Measurements from ENCODE around the gene TBC1D22A.
"Not testable (repeated sequence)": the region's sequence is repeated elsewhere in the genome, so short reads cannot be mapped to it uniquely, and the experiment has no call there.

Gene TBC1D22A

DNA sequence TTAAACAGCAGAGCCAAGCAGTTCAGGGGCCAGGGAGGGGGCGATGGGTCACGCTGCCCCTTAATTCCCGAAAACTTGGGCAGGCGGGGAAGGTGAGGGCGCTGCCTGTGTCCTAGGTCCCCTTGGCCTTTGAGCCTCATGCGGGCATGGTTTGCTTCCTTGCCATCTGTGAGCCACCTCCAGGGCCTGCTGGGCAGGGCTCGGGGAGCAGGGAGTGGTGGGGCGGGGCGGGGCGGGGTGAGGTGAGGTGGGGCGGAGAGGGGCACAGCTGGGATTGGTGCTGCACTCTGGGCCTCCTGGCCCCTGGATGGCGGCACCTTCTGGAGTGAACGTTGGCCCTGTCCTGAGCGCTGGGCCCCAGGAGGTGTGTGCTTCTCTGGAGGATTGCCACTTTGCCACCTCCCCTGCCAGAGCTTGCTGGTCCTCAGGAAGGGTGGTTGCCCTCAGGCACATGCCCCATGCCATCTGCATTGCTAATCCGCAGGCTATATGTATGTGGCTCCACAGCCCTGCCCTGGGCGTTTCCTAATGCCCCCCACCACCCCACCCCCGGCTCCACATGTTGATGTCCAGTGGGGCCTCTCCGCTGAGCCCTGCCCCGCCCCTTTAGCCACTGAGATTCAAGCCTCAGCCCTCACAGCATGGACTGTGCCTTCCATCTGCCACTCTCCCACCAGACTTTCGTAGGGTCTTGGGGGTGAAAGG, 352.5 kb downstream of the TBC1D22A start:
- no peak for ATAC-seq (ENCODE audit: low read depth)
- peaks cover 22% of the 10 kb centered on the region for H3K36me3 Mint-ChIP-seq
- no peaks in the 10 kb centered on the region for H3K9me3 Mint-ChIP-seq

DNA sequence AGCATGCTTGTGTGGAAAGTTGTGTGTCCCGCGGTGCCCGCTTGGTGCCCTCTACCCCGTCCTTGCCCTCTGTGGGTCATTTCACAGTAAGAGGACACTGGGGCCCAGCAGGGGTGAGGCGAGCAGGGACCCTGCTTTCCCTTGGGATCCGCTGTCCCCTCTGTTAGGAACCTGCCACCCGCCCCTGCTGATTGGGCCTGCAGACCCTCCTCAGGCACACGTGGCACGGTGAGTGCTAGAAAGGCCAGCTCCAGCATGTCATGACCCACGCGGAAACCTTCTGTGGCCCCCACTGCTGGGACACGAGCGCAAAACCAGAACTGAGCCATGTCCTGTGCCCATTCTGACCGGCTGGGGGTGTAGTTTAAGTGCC, 353.1 kb downstream of the TBC1D22A start:
- Mint-ChIP-seq H3K36me3 (peaks cover 20% of the 10 kb centered on the region), H3K4me3 (no peak overlapping the region), H3K4me1 (peaks cover 2% of the 10 kb centered on the region), H3K27me3 (no peaks in the 10 kb centered on the region), H3K9me3 (no peaks in the 10 kb centered on the region), H3K27ac (no peak overlapping the region)
- ATAC-seq (ENCODE audit: low read depth) (no peak), DNase-seq (ENCODE audit: low spot score in 2 of 2) (no peak)

More for the DNA sequence above, 352.5 kb downstream of the TBC1D22A start:
- Mint-ChIP-seq H3K4me3 (no peak overlapping the region), H3K27me3 (no peaks in the 10 kb centered on the region), H3K4me1 (peaks cover 2% of the 10 kb centered on the region), H3K27ac (no peak overlapping the region)
- DNase-seq (ENCODE audit: low spot score in 2 of 2): no peak

DNA sequence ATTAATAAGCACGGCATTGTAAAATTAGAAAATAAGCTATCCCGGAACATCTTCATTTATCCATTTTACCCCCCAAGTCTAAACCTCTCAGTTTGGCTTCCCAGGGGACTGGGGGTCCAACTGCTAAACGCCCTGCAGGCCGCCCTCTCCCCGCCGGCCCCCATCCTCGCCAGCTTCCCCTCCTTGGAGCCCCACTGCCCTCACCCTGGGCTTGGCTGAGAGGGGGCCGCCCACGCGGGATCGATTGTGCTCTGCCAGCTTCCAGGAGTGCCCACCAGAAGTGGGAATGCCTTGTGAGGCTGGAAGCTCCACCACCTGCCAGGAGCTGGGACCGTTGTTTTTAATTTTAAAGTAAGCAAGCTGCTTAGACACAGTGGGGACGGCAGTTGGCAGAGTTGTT, 353.5 kb downstream of the TBC1D22A start:
- Mint-ChIP-seq H3K27me3 (no peaks in the 10 kb centered on the region), H3K4me3 (no peak overlapping the region), H3K27ac (no peak overlapping the region), H3K4me1 (peaks cover 2% of the 10 kb centered on the region), H3K9me3 (no peaks in the 10 kb centered on the region), H3K36me3 (peaks cover 20% of the 10 kb centered on the region)
- DNase-seq (ENCODE audit: low spot score in 2 of 2) (no peak), ATAC-seq (ENCODE audit: low read depth) (no peak)

DNA sequence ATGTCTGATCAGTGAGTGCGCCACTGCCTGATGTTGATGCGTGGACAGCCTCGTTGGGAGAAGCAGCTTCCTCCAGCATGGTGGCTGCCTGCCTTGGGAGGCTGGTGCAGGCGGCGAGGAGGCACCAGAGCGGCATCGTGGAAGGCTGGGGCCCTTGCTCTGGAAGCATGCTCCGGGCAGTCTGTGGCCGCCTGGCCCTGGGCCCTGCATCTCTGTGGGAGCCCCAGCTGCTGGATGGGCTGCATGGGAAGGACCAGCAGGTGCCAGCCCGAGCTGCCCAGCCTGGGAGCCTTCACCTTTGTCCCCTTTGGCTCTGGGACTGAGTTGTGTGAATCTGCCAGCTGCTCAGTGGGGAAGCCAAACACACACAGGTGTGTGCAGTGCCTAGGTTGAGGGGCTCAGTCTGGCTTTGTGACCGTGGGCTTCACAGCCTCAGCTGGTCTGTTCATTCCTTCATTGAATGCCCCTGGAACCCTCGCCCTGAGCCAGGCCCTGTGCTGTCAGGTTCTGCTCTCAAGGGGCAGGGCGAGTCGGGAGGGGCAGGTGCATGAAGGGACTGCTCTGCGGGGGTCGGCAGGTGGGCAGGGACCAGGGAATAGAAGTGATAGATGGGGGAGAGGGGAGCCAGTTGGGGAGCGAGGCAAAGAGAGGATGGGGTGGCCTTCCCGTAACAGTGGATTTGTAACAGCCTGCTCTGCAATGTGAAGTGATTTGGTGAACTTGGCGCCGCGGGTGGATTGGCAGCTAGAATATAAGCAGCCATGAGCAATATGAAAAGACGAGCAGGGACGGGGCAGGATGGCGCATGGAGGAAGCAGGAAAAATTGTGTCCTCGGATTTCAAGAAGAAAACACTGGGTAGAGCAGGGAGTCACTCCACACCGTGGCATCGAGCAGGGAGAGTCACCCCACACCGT, 354.2 kb downstream of the TBC1D22A start:
- peaks cover 2% of the 10 kb centered on the region for H3K4me1 Mint-ChIP-seq
- H3K27me3 Mint-ChIP-seq: no peaks in the 10 kb centered on the region
- no peak for ATAC-seq (ENCODE audit: low read depth)
- DNase-seq (ENCODE audit: low spot score in 2 of 2): no peak
- peaks cover 14% of the 10 kb centered on the region for H3K36me3 Mint-ChIP-seq
- no peaks in the 10 kb centered on the region for H3K9me3 Mint-ChIP-seq
- no peak overlapping the region for H3K27ac Mint-ChIP-seq
- H3K4me3 Mint-ChIP-seq: no peak overlapping the region

DNA sequence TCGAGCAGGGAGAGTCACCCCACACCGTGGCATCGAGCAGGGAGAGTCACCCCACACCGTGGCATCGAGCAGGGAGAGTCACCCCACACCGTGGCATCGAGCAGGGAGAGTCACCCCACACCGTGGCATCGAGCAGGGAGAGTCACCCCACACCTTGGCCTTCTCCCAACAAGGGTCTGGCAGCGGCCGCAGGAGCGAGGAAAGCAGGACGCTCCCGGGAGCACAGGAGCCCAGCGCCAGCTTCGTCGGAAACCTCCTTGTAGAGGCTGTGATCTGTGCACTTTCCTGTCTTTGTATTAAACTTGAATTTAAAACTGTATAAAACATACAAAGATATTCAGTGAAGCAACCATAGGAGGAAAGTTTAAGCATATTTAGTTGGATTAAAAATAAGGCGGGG, 355.0 kb downstream of the TBC1D22A start:
- not testable (repeated sequence) for H3K4me1 Mint-ChIP-seq; DNase-seq (ENCODE audit: low spot score in 2 of 2); H3K4me3 Mint-ChIP-seq; H3K9me3 Mint-ChIP-seq; ATAC-seq (ENCODE audit: low read depth); H3K27me3 Mint-ChIP-seq; H3K27ac Mint-ChIP-seq
- H3K36me3 Mint-ChIP-seq: peaks cover 14% of the 10 kb centered on the region

DNA sequence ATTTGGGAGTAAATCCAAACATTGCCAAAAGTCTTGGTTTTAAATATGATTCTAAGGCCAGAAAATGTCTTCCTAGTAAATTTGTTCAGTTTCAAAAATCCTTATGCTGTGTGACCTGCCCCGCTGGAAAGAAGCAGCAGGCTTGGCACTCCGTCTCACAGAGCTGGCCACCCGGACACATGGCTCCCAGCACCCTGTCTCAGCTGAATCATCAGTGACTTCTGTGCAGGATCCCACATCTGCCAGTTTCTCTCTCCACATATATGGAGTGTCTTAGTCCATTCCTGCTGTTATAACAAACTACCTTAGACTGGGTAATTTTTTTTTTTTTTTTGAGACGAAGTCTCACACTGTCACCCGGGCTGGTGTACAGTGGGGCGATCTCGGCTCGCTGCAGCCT, 356.7 kb downstream of the TBC1D22A start:
- Mint-ChIP-seq H3K27me3 (no peaks in the 10 kb centered on the region), H3K27ac (no peak overlapping the region), H3K9me3 (no peaks in the 10 kb centered on the region), H3K4me1 (peaks cover 2% of the 10 kb centered on the region), H3K36me3 (peaks cover 11% of the 10 kb centered on the region), H3K4me3 (no peak overlapping the region)
- no peak for DNase-seq (ENCODE audit: low spot score in 2 of 2)
- ATAC-seq (ENCODE audit: low read depth): no peak

DNA sequence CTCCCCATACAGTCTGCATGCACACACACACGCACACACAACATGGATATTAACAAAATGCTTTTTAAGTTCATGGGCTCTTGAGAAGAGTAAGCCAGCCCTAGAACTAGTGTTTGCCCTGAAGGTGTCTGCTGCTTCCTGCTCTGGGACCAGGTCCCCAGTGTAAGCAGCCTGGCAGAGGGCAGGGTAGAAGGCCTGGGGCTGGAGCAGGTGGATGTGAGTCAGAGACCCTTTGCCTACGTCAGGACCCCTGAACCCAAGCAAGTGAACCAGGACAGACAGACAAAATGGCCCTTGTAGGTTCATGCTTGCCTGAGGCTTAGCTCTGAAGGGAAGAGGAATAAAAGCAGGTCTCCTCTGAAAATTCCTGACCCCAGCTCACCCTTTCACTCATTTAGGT, 357.9 kb downstream of the TBC1D22A start:
- Mint-ChIP-seq H3K36me3 (peaks cover 9% of the 10 kb centered on the region), H3K27ac (no peak overlapping the region), H3K27me3 (no peaks in the 10 kb centered on the region), H3K4me3 (no peak overlapping the region), H3K4me1 (peaks cover 5% of the 10 kb centered on the region), H3K9me3 (no peaks in the 10 kb centered on the region)
- no peak for DNase-seq (ENCODE audit: low spot score in 2 of 2)
- ATAC-seq (ENCODE audit: low read depth): no peak

DNA sequence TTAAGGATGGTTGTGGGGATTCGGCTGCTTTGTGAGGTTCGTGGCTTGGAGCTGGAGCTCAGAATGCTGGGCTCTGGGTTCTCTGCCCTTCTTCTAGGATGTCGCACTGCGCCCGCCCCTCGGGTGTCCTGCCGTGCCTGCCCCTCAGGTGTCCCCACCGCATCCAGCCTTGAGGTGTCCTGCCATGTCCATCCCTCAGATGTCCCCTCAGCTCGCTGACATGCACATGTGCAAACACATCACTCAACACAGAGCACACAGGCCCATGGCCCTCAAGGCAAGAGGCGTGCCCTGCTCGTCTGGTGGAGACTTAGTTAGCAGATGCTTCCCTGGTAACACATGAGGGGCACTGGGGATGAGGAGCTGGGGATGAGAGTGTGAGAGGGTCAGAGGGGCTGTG, 359.3 kb downstream of the TBC1D22A start:
- no peaks in the 10 kb centered on the region for H3K9me3 Mint-ChIP-seq
- ATAC-seq (ENCODE audit: low read depth) (no peak), DNase-seq (ENCODE audit: low spot score in 2 of 2) (no peak)
- no peak overlapping the region for H3K27ac Mint-ChIP-seq
- peaks cover 9% of the 10 kb centered on the region for H3K4me1 Mint-ChIP-seq
- no peak overlapping the region for H3K4me3 Mint-ChIP-seq
- H3K27me3 Mint-ChIP-seq: no peaks in the 10 kb centered on the region
- H3K36me3 Mint-ChIP-seq: peaks cover 6% of the 10 kb centered on the region

DNA sequence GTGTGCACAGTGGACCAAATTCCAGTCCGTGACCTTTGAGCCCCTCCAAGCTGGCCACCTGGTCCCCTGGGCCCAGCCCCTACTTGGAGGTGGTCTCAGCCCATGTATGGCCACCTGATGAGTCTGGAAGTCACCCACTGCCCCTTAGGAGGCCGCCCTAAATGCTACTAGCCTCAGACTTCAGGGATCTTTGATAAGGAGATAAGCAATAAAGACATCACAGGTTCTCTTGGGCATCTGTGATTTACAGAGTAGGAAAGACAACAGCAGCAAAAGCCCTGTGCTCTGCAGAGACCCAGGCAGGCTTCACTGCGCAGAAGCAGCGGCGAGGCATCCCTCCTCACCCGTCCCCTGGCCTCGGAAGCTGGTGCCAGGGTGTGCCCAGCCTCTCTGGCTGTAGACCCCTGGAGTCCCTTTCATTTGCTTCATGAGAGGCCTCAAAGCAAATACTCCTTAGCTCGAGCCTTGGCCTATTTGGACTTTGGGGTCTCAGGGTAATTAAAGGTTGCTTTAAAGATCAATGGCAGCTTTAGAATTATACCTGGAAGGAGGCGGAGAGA, 360.1 kb downstream of the TBC1D22A start:
- Mint-ChIP-seq H3K36me3 (peaks cover 4% of the 10 kb centered on the region), H3K27me3 (no peaks in the 10 kb centered on the region), H3K9me3 (no peaks in the 10 kb centered on the region), H3K4me3 (no peak overlapping the region), H3K4me1 (peaks cover 10% of the 10 kb centered on the region), H3K27ac (no peak overlapping the region)
- DNase-seq (ENCODE audit: low spot score in 2 of 2) (no peak), ATAC-seq (ENCODE audit: low read depth) (no peak)

DNA sequence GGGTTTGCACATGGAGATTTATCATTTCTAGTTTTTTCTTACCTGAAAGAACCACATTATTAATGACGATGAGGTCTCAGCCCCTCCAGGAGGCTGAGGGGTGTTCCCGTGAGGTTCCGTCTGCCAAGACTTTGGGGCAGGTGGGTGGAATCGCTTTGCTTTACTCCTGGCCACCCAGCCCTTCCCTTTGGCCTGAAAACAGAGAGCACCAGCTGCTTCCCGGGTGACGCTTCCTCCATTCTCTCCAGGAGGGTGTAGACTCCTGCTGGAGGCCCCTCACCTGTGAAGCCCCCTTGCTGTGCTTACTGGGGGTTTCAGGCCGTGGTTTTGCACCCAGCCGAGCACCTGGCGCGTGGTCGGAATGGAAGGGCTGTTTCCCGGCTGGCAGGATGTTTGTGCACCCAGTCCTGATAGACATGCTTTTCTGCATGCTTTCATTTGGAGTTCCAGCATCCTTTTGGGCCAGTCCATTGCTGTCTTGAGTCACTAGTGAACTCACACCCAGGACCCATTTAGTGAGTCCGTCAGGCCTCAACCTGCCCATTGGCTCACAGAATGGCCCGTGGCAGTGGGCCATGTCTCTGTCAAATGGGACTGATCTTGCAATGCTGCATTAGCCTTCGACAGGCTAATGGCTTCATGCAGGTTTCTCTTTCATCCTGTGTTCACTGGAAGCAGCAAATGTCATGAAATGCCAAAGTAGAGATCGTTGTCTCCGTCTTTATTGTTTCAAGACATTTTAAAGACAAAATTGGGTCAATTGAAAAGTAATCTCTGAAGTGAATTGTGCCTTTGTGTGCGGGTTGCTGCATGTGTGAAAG, 360.8 kb downstream of the TBC1D22A start:
- ATAC-seq (ENCODE audit: low read depth) (no peak), DNase-seq (ENCODE audit: low spot score in 2 of 2) (no peak)
- Mint-ChIP-seq H3K9me3 (no peaks in the 10 kb centered on the region), H3K4me3 (no peak overlapping the region), H3K4me1 (peaks cover 10% of the 10 kb centered on the region), H3K27me3 (no peaks in the 10 kb centered on the region), H3K36me3 (peaks cover 3% of the 10 kb centered on the region), H3K27ac (no peak overlapping the region)

DNA sequence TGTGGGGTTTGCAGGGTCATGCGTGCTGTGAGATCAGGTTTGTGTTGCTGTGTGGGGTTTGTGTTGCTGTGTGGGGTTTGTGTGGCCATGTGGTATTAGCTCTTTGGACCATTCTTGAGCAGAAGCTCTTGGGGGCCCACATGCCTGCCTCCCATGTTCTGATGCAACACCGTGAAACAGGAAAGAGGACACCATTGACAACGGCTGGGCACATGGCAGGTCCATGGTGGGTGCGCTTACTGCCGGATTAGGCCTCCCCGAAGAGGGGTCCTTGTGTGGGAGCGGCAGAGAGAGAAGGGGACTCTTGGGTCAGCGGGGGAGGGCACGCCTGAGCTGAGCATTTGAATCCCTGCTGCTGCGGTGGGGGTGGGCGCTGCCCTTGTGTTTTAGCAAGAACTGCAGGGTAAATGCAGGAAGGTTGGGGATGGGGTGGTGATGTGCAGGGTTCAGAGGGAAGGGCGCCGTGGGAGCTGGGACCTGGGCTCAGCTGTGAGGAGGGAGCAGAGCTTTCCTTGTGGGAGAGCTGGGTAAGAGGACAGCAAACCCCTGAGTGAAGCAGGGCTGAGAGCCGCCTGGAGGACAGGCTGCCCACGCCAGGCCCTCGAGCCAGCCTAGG, 361.5 kb downstream of the TBC1D22A start:
- H3K36me3 Mint-ChIP-seq: peaks cover 4% of the 10 kb centered on the region
- DNase-seq (ENCODE audit: low spot score in 2 of 2): no peak
- ATAC-seq (ENCODE audit: low read depth): no peak
- H3K27me3 Mint-ChIP-seq: no peaks in the 10 kb centered on the region
- no peak overlapping the region for H3K4me3 Mint-ChIP-seq
- peaks cover 10% of the 10 kb centered on the region for H3K4me1 Mint-ChIP-seq
- H3K27ac Mint-ChIP-seq: no peak overlapping the region
- H3K9me3 Mint-ChIP-seq: no peaks in the 10 kb centered on the region

DNA sequence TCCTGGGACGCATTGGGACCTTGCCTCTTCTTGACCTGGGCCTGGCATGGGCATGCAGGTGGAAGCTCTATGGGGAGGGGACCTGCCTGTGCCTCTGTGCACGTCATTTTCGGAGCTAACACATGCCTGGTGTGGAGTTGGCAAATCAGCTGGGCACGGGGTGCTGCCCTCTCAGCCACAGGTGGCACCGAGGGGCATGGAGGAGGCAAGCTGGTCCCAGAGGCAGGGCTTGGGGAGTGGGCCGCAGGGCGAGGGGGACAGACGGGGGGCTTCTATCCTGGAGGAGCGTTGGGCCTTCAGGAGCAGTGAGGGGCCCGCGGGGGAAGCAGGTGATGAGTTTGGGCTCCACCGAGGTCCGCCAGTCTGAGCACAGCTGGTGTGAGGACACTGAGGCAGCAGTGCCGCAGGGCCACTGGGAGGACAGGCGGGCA, 362.0 kb downstream of the TBC1D22A start:
- Mint-ChIP-seq H3K36me3 (peaks cover 4% of the 10 kb centered on the region), H3K27ac (no peak overlapping the region), H3K4me3 (peak overlapping the region; percentile 8), H3K4me1 (peaks cover 10% of the 10 kb centered on the region), H3K27me3 (no peaks in the 10 kb centered on the region), H3K9me3 (no peaks in the 10 kb centered on the region)
- DNase-seq (ENCODE audit: low spot score in 2 of 2) (no peak), ATAC-seq (ENCODE audit: low read depth) (no peak)

DNA sequence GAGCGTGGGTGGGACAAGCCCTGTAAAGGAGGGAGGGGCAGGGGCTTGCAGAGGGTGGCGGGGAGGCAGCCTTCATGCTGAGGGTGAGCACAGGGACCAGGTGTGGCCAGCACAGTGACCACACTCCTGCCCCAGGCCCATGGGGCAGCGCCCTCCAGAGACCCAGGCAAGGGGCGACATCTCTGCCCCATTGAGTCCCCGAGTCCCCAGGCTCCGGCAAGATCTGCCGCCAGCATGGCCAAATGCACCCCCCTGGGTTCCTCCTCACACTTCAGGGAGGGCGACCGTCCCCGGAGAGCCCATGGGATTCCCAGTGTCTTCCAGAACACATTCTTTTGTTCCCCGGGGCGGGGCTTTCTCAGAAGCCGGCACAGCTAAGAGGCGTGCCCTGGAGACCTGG, 362.5 kb downstream of the TBC1D22A start:
- ATAC-seq (ENCODE audit: low read depth) (no peak), DNase-seq (ENCODE audit: low spot score in 2 of 2) (no peak)
- no peak overlapping the region for H3K4me3 Mint-ChIP-seq
- no peaks in the 10 kb centered on the region for H3K27me3 Mint-ChIP-seq
- no peak overlapping the region for H3K27ac Mint-ChIP-seq
- H3K36me3 Mint-ChIP-seq: peaks cover 4% of the 10 kb centered on the region
- peaks cover 10% of the 10 kb centered on the region for H3K4me1 Mint-ChIP-seq
- no peaks in the 10 kb centered on the region for H3K9me3 Mint-ChIP-seq
